22Rv1 (cell line): ENCODE measurements around the gene SELPLG.

Source experiments
- CTCF ChIP-seq: fragments of 450-650 bp; IDR thresholded peaks from 2 replicates; pipeline ENCODE4 v1.5.1; 2017; ENCODE audit warnings: mild to moderate bottlenecking
- ZFX ChIP-seq: fragments of 450-650 bp; IDR thresholded peaks from 2 replicates; pipeline ENCODE4 v1.6.1; 2017; ENCODE audit warnings: antibody characterized with exemption, borderline replicate concordance

- TF ChIP-seq CTCF (no peak), ZFX (no peak)
These were observed 5.5 kb upstream of the SELPLG start for GRCh38 chr12:108638997-108639822.
